Glutamatergic neuron (in vitro differentiated cells): ENCODE data around the gene SMAD6. TPM values are rescaled to one million over a fixed set of nuclear protein-coding genes. Genes with fewer than 3 reads are reported as not detected.

Experiments used
- DNase-seq: peaks from one replicate; pipeline ENCODE4 v3.0.0; 2022
- H3K27ac Mint-ChIP-seq: one replicate; pipeline ENCODE4 v1.8.0; 2020; ENCODE audit warnings: mild to moderate bottlenecking, mixed read lengths, inconsistent platforms; ENCODE audit not compliant: unreplicated experiment
- H3K27me3 Mint-ChIP-seq: one replicate; pipeline ENCODE4 v1.8.0; 2020; ENCODE audit warnings: mild to moderate bottlenecking, moderate library complexity, mixed read lengths, inconsistent platforms; ENCODE audit not compliant: unreplicated experiment
- H3K36me3 Mint-ChIP-seq: one replicate; pipeline ENCODE4 v1.8.0; 2020; ENCODE audit warnings: mild to moderate bottlenecking, mixed read lengths, inconsistent platforms; ENCODE audit not compliant: unreplicated experiment
- H3K4me1 Mint-ChIP-seq: one replicate; pipeline ENCODE4 v1.8.0; 2020; ENCODE audit warnings: mild to moderate bottlenecking, low read depth, mixed read lengths, inconsistent platforms; ENCODE audit not compliant: unreplicated experiment
- H3K4me3 Mint-ChIP-seq: one replicate; pipeline ENCODE4 v1.8.0; 2020; ENCODE audit warnings: mild to moderate bottlenecking, mixed read lengths, inconsistent platforms; ENCODE audit not compliant: unreplicated experiment
- H3K9me3 Mint-ChIP-seq: one replicate; pipeline ENCODE4 v1.8.0; 2020; ENCODE audit warnings: mild to moderate bottlenecking, moderate library complexity, mixed read lengths, inconsistent platforms; ENCODE audit not compliant: unreplicated experiment
- CTCF ChIP-seq: fragments of 200-600 bp; sonication (generic); IDR thresholded peaks from one replicate; pipeline ENCODE4 v1.5.0; 2021; ENCODE audit not compliant: partially characterized antibody, unreplicated experiment
- total RNA-seq: library from RNA; stranded (reverse); fragmentation: NEBNext Ultra II Directional; extraction: Animal tissue kit (Norgen Biotek cat#: 25700); gene quantifications from one replicate; pipeline ENCODE4 v1.2.1, GENCODE V29; 2021; ENCODE audit not compliant: unreplicated experiment

SMAD6 gene
- total RNA-seq, 1 donor from 2014 or later = 0.83 TPM

- no peaks in the 10 kb centered on the region for H3K27me3 Mint-ChIP-seq
- no peak for TF ChIP-seq CTCF
- H3K4me3 Mint-ChIP-seq = no peak overlapping the region
- no peak overlapping the region for H3K27ac Mint-ChIP-seq
- no peak for DNase-seq
- H3K4me1 Mint-ChIP-seq = no peaks in the 10 kb centered on the region
- H3K36me3 Mint-ChIP-seq = peaks cover 5% of the 10 kb centered on the region
- H3K9me3 Mint-ChIP-seq = no peaks in the 10 kb centered on the region
Measured at GRCh38 chr15:66820481-66821176, 118.6 kb downstream of the SMAD6 start.

GRCh38 chr15:66821307-66821706, 119.3 kb downstream of the SMAD6 start:
- no peaks in the 10 kb centered on the region for H3K9me3 Mint-ChIP-seq
- no peak overlapping the region for H3K27ac Mint-ChIP-seq
- H3K4me3 Mint-ChIP-seq = no peak overlapping the region
- TF ChIP-seq CTCF = no peak
- H3K4me1 Mint-ChIP-seq = no peaks in the 10 kb centered on the region
- H3K27me3 Mint-ChIP-seq = no peaks in the 10 kb centered on the region
- peaks cover 5% of the 10 kb centered on the region for H3K36me3 Mint-ChIP-seq
- DNase-seq = no peak

DNA sequence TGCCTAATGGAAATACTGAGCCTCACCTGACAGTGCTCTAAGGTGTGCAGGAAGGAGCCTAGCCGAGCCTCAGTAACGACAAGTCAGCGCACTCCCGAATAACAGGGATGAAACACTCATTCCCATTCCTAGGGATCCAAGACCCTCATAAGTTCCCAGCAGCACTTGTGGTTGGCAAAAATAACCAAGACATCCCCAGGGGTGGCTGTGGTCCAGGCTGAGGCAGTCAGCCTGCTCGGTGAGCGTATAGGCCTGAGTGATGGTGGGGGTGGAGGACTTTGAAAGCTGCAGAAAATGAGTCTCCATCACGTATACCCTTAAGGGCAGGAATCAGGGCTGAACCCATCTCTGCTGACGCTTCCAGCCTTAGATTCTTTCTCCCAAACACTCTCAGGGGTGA, 120.1 kb downstream of the SMAD6 start:
- Mint-ChIP-seq H3K9me3 (no peaks in the 10 kb centered on the region), H3K4me1 (no peaks in the 10 kb centered on the region), H3K36me3 (peaks cover 5% of the 10 kb centered on the region), H3K27ac (no peak overlapping the region), H3K4me3 (no peak overlapping the region), H3K27me3 (no peaks in the 10 kb centered on the region)
- no peak for DNase-seq
- no peak for TF ChIP-seq CTCF

DNA sequence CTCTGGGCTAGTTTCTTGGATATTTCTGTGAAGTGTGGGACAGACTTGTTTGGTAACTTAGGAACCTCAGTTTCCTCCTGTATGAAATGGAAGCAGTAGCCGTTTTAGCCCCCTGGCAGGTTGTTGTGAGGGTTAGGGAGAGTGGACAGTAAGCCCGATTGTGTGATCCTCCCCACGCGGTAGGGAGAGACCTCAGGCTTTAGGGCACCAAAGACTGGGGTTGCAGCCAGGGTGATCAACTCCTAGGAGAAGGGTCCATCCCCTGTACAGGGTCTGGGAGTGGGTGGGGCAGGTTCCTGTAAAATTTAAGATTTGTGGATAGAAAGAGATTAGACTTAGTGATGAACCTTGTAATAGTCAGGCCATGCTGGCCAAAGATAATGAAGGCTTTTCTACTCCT, 120.5 kb downstream of the SMAD6 start:
- no peak overlapping the region for H3K4me3 Mint-ChIP-seq
- no peak overlapping the region for H3K27ac Mint-ChIP-seq
- H3K9me3 Mint-ChIP-seq = no peaks in the 10 kb centered on the region
- no peak for DNase-seq
- H3K27me3 Mint-ChIP-seq = no peaks in the 10 kb centered on the region
- peaks cover 5% of the 10 kb centered on the region for H3K36me3 Mint-ChIP-seq
- TF ChIP-seq CTCF = no peak
- H3K4me1 Mint-ChIP-seq = no peaks in the 10 kb centered on the region

DNA sequence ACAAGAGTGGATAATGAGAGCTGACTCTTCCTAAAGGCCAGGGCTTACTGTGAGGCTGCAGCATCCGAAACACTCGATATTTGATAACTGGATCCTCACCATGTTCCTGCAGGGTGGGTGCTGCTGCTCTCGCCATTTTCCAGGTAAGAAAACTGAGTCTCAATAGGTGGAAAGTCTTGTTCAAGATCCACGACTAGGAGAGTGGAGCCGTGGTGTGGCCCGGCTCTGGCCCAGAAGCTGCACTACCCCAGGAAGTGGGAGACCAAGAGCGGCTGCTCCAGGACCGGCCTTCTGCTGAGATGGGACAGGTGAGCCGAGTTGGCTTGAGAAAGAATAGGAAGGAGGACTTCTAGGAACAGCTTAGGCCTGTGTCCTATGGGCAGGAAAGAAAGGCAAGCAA, 121.6 kb downstream of the SMAD6 start:
- Mint-ChIP-seq H3K9me3 (no peaks in the 10 kb centered on the region), H3K4me1 (no peaks in the 10 kb centered on the region), H3K27me3 (no peaks in the 10 kb centered on the region), H3K4me3 (no peak overlapping the region), H3K27ac (no peak overlapping the region), H3K36me3 (peaks cover 5% of the 10 kb centered on the region)
- DNase-seq = no peak
- TF ChIP-seq CTCF = no peak
